ENCODE measurements around the gene C16orf74.

DNA sequence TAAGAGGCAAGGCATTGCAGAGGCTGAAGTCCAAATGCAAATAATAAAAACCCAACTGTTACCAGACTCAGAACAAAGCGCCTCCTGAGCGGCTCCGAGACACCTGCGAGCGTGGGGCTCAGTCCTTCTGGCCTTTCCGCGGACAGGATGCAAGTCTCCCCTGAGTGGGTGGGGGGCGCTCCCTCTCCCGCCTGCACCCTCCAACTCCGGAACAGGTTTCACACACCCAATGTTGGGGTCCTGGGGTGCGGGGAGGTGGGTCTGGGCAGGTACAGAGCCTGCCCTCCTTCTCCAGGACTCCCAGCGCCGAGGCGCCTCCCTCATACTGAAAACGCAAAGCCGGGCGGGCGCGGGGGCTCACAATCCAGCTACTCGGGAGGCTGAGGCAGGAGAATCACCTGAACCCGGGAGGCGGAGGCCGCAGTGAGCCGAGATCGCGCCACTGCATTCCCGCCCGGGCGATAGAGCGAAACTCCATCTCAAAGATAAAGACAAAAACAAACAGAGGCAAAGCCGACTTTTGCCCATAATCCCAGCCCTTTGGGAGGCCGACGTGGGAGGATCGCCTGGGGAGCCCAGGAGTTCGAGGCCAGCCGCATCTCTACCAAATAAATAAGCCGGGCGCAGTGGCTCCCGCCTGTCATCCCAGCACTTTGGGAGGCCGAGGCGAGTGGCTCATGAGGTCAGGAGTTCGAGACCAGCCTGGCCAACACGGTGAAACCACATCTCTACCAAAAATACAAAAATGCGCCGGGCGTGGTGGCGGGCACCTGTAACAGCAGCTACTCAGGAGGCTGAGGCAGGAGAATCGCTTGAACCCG, 63.0 kb downstream of the C16orf74 start:
- TF ChIP-seq, protein P1, sequence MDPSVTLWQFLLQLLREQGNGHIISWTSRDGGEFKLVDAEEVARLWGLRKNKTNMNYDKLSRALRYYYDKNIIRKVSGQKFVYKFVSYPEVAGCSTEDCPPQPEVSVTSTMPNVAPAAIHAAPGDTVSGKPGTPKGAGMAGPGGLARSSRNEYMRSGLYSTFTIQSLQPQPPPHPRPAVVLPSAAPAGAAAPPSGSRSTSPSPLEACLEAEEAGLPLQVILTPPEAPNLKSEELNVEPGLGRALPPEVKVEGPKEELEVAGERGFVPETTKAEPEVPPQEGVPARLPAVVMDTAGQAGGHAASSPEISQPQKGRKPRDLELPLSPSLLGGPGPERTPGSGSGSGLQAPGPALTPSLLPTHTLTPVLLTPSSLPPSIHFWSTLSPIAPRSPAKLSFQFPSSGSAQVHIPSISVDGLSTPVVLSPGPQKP (IDR thresholded peaks at IDR 0.05; ENCODE audit: low read depth, low read length), result no peak
- TF ChIP-seq CHD4 (IDR thresholded peaks at IDR 0.05; ENCODE audit: borderline replicate concordance) (no peak), SMC3 (IDR thresholded peaks at IDR 0.05) (no peak), SREBF2 (IDR thresholded peaks at IDR 0.05) (no peak), RAD21 (conservative IDR thresholded peaks at IDR 0.05 in 1 of 2, IDR thresholded peaks at IDR 0.05 in 1 of 2) (no peak)
- TF ChIP-seq, protein P2, sequence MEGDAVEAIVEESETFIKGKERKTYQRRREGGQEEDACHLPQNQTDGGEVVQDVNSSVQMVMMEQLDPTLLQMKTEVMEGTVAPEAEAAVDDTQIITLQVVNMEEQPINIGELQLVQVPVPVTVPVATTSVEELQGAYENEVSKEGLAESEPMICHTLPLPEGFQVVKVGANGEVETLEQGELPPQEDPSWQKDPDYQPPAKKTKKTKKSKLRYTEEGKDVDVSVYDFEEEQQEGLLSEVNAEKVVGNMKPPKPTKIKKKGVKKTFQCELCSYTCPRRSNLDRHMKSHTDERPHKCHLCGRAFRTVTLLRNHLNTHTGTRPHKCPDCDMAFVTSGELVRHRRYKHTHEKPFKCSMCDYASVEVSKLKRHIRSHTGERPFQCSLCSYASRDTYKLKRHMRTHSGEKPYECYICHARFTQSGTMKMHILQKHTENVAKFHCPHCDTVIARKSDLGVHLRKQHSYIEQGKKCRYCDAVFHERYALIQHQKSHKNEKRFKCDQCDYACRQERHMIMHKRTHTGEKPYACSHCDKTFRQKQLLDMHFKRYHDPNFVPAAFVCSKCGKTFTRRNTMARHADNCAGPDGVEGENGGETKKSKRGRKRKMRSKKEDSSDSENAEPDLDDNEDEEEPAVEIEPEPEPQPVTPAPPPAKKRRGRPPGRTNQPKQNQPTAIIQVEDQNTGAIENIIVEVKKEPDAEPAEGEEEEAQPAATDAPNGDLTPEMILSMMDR (IDR thresholded peaks at IDR 0.05), result no peak
